ENCODE measurements around the gene FOSB.

Gene FOSB

DNA sequence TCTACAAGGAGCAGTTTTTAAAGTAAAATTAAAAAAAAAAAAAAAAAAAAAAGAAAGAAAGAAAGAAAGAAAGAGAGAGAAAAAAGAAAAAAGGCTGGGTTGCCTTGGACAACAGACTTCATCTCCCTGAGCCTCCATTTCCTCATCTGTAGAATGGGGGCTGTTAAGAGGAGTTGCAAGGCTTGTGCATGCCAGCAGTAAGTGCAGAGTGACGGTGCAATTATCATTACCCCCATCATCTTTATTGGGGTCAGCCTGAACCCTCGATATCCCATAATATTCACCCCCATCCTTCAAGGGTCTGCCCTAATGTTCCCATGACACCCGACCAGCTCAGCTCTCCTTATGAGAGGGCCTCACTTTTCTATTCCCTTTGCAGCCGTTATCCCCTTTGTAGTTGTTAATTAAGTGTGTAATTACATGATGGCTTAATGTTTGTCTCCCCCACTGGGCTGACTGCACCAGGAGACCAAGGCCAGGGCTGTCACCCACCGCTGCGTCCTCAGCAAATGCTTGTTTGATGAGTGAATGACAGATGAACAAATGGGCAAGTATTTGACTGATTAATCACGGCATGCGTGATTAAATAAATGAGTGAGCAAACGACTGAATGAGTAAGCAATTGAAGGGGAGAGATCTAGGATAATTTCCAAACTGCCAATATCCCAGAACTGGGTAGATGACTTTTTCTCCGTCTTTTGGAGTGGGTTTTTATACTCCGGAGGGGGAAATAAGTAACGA, 10.1 kb downstream of the FOSB start:
- TF ChIP-seq, protein P1, sequence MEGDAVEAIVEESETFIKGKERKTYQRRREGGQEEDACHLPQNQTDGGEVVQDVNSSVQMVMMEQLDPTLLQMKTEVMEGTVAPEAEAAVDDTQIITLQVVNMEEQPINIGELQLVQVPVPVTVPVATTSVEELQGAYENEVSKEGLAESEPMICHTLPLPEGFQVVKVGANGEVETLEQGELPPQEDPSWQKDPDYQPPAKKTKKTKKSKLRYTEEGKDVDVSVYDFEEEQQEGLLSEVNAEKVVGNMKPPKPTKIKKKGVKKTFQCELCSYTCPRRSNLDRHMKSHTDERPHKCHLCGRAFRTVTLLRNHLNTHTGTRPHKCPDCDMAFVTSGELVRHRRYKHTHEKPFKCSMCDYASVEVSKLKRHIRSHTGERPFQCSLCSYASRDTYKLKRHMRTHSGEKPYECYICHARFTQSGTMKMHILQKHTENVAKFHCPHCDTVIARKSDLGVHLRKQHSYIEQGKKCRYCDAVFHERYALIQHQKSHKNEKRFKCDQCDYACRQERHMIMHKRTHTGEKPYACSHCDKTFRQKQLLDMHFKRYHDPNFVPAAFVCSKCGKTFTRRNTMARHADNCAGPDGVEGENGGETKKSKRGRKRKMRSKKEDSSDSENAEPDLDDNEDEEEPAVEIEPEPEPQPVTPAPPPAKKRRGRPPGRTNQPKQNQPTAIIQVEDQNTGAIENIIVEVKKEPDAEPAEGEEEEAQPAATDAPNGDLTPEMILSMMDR (IDR thresholded peaks at IDR 0.05; ENCODE audit: extremely low read depth, missing control alignments) = no peak
- no peak for DNase-seq (ENCODE audit: low spot score)

DNA sequence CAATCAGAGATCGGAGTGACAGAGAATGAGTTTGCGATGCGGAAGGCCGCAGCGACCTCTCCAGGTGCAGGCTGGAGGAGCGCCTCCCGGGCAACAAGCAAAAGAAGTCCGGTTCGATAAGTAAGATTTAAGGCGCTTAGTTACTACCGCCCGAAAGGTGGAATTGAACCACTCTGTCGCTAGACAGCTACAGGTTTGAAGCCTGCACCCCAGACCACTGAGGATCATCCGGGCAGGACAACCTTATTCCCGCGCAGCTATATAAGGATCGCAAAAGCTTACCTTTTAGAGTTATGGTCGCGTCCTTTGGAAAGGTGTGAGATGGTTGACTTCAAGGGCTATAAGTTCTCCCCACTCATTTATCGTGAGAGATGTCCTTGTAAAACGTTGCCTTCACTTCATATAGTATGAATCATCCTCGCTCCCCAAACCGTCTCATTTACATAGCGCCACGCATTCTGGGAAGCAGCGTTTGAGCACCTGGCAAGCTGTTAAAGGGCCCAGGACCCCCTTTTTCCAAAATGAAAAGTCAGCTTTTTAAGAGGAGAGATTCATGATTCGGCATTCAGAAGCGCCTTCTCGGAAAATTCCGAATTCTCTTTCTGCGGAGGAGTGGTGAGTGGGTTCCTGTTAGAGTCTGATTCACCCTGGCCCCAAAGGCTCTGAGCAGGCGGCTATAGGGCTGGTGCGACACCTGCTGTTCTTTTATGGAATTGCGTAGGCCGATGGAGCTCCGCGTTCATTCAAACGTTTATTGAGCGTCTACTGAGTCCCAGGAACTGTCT, 10.8 kb downstream of the FOSB start:
- DNase-seq (ENCODE audit: low spot score) = peak; percentile 77
- TF ChIP-seq, protein P1 (IDR thresholded peaks at IDR 0.05; ENCODE audit: extremely low read depth, missing control alignments) = peak; percentile 84

DNA sequence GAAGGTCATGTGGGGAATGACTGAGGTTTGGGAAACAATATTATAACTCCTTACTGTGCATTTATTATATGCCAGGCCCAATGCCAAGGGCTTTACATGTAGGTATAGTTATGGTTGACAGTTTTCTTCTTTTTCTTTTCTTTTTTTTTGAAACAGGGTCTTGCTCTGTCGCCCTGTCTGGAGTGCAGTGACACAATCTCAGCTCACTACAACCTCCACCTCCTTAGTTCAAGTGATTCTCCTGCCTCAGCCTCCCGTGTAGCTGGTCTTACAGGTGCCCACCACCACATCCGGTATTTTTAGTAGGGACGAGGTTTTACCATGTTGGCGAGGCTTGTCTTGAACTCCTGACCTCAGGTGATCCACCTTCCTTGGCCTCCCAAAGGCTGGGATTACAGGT, 15.2 kb downstream of the FOSB start:
- TF ChIP-seq, protein P1 (IDR thresholded peaks at IDR 0.05; ENCODE audit: extremely low read depth, missing control alignments) = no peak
- DNase-seq (ENCODE audit: low spot score) = no peak

DNA sequence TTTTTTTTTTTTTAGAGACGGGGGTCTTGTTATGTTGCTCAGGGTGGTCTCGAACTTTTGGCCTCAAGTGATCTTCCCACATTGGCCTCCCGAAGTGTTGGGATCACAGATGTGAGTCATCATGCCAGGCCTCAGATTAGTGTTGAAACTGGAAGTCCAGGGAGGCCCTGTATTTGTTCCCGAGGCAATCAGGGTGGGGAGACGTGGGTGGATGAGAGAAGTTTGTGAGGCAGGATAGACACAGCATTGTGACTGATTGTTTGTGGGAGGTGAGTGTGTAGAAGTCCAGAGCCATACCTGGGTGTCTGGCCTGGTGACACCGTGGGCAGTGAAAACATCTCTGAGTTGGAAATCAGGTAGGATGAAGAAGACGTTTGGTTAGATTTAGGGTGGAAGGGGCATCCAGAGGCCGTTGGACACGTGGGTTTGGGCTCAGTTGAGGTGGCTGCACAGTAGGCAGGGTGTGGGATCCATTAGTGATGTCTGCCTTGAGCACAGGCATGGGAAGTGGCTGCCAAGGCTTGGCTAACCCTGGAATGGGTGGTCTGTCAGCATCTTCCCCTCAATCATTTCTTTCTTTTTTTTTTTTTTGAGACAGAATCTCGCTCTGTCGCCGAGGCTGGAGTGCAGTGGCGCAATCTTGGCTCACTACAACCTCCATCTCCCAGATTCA, 16.6 kb downstream of the FOSB start:
- TF ChIP-seq, protein P1 (IDR thresholded peaks at IDR 0.05; ENCODE audit: extremely low read depth, missing control alignments) = no peak

DNA sequence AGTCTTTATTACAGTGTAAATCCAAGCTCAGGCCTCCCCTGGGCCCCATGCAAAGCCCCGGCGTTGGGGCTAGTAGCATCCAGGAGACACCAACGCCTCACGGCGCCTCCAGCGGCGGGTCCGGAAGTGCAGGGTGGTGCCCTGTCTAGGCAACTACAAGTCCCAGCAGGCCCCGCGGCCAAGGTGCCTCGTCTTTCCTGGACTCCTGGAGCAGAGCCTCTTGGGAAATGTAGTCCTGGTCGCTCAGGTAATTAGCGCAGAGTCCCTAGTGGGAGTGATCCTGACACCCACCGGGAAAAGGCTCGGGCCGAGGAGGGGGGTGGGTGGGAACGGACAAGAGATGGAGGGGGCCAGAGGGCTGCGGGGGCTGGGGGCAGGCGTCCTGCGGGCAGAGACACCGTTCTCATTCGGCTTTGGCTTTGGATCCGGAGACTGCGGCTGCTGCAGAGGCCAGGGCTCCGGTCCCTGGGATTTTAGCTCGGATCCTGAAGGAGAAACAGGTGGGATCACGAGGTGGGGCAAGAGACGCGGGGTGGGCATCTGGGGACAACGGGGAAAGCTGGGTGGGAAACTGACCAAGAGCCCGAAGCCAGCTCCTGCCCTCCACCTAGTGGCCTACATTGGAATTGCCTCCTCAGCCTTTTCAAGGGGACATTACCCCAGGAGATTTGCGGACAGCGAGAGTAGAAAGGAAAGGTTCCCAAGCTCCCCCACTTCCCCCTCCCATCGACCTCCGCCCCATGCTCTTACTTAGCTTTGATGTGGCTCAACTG, 17.7 kb downstream of the FOSB start:
- TF ChIP-seq, protein P1 (IDR thresholded peaks at IDR 0.05; ENCODE audit: extremely low read depth, missing control alignments) = peak; percentile 86
- DNase-seq (ENCODE audit: low spot score) = peak; percentile 87

More for the DNA sequence above, 16.6 kb downstream of the FOSB start:
- no peak for DNase-seq (ENCODE audit: low spot score)

DNA sequence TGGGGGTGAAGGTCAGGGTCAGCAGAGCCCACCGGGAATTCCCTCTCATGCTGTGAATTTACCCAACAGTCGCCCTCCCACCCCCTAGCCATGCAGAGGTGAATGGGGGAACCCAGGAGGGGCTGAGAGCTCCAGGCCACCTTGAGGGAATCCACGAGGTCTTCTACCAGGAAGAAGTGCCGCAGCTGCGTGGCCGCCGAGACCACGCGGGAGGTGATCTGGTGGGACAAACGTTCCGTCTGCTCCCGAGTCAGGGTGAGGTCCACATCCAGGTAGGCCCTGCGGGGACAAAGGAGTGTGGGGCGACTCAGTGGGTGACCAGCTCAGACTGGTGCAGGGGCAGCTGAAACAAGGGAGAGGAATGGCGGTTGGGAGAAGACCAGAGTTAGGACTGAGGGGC, 20.9 kb downstream of the FOSB start:
- TF ChIP-seq, protein P1 (IDR thresholded peaks at IDR 0.05; ENCODE audit: extremely low read depth, missing control alignments) = no peak
- no peak for DNase-seq (ENCODE audit: low spot score)
